Measurements from ENCODE around the gene SELENOI.
A peak's percentile ranks its signal among the peaks of the same experiment; 100 is the strongest.
"Not testable (repeated sequence)": the region's sequence is repeated elsewhere in the genome, so short reads cannot be mapped to it uniquely, and the experiment has no call there.

SELENOI gene

GRCh38 chr2:26326514-26326913 lies 19.4 kb upstream of the SELENOI start:
- TF ChIP-seq CTCF (IDR thresholded peaks at IDR 0.05; ENCODE audit: low read depth, low read length): no peak
- no peak overlapping the region for H3K4me3 ChIP-seq (replicated peaks in 1 of 2; ENCODE audit: low read depth in 2 of 2, low read length in 2 of 2)
- DNase-seq (ENCODE audit: low read depth in 2 of 2): peak in 1 of 2 donors; percentile 44

GRCh38 chr2:26327291-26328272 lies 18.4 kb upstream of the SELENOI start:
- H3K4me3 ChIP-seq (replicated peaks in 1 of 2; ENCODE audit: low read depth in 2 of 2, low read length in 2 of 2): no peak overlapping the region
- TF ChIP-seq CTCF (IDR thresholded peaks at IDR 0.05; ENCODE audit: low read depth, low read length): no peak
- DNase-seq (ENCODE audit: low read depth in 2 of 2): peak; percentile 63 to 65

- H3K4me3 ChIP-seq (replicated peaks in 1 of 2; ENCODE audit: low read depth in 2 of 2, low read length in 2 of 2); DNase-seq (ENCODE audit: low read depth in 2 of 2): not testable (repeated sequence)
Observed at GRCh38 chr2:26329083-26329482, 16.9 kb upstream of the SELENOI start.

GRCh38 chr2:26330114-26330549 lies 15.8 kb upstream of the SELENOI start:
- peak; percentile 93 for TF ChIP-seq CTCF (IDR thresholded peaks at IDR 0.05; ENCODE audit: low read depth, low read length)
- DNase-seq (ENCODE audit: low read depth in 2 of 2): peak; percentile 85 to 86
- no peak overlapping the region for H3K4me3 ChIP-seq (replicated peaks in 1 of 2; ENCODE audit: low read depth in 2 of 2, low read length in 2 of 2)

- no peak overlapping the region for H3K4me3 ChIP-seq (replicated peaks in 1 of 2; ENCODE audit: low read depth in 2 of 2, low read length in 2 of 2)
- no peak for TF ChIP-seq CTCF (IDR thresholded peaks at IDR 0.05; ENCODE audit: low read depth, low read length)
- DNase-seq (ENCODE audit: low read depth in 2 of 2): no peak
Observed at GRCh38 chr2:26330604-26331003, 15.3 kb upstream of the SELENOI start.

- DNase-seq (ENCODE audit: low read depth in 2 of 2); H3K4me3 ChIP-seq (replicated peaks in 1 of 2; ENCODE audit: low read depth in 2 of 2, low read length in 2 of 2): not testable (repeated sequence)
Observed at GRCh38 chr2:26331321-26331720, 14.6 kb upstream of the SELENOI start.

- TF ChIP-seq CTCF (IDR thresholded peaks at IDR 0.05; ENCODE audit: low read depth, low read length): no peak
- H3K4me3 ChIP-seq (replicated peaks in 1 of 2; ENCODE audit: low read depth in 2 of 2, low read length in 2 of 2): no peak overlapping the region
- no peak for DNase-seq (ENCODE audit: low read depth in 2 of 2)
Observed at GRCh38 chr2:26333293-26333692, 12.7 kb upstream of the SELENOI start.

All from cardiac fibroblast (primary cell).